ENCODE data around the gene VSTM2L. TPM values are rescaled to one million over a fixed set of nuclear protein-coding genes. Genes with fewer than 3 reads are reported as not detected.

VSTM2L gene
- total and polyA plus RNA-seq, 9 of the 15 experiments (the other 6 are each of a cell fraction or from before 2014, with no cell fraction given) = not detected

DNA sequence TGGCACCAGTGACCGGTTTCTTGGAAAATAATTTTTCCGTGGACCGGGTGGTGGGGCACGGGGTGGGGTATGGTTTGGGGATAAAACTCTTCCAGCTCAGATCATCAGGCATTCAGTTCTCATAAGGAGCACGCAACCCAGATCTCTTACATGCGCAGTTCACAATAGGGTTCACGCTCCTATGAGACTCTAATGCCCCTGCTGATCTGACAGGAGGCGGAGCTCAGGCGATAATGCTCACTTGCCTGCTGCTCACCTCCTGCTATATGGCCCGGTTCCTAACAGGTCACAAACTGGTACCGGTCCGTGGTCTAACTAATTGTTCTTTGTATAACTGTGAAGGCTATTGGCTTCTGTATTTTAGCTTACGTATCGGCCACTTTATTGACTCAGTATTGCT is 51.7 kb downstream of the VSTM2L start (continued):
- TF ChIP-seq, protein P1, sequence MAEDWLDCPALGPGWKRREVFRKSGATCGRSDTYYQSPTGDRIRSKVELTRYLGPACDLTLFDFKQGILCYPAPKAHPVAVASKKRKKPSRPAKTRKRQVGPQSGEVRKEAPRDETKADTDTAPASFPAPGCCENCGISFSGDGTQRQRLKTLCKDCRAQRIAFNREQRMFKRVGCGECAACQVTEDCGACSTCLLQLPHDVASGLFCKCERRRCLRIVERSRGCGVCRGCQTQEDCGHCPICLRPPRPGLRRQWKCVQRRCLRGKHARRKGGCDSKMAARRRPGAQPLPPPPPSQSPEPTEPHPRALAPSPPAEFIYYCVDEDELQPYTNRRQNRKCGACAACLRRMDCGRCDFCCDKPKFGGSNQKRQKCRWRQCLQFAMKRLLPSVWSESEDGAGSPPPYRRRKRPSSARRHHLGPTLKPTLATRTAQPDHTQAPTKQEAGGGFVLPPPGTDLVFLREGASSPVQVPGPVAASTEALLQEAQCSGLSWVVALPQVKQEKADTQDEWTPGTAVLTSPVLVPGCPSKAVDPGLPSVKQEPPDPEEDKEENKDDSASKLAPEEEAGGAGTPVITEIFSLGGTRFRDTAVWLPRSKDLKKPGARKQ (CRISPR knock-in tag; IDR thresholded peaks at IDR 0.05) = no peak
- TF ChIP-seq CBX5 (IDR thresholded peaks at IDR 0.05; ENCODE audit: borderline replicate concordance, low read depth) (no peak), NBN (IDR thresholded peaks at IDR 0.05; ENCODE audit: low read depth) (no peak), ZNF12 (CRISPR knock-in tag; IDR thresholded peaks at IDR 0.05) (no peak)

DNA sequence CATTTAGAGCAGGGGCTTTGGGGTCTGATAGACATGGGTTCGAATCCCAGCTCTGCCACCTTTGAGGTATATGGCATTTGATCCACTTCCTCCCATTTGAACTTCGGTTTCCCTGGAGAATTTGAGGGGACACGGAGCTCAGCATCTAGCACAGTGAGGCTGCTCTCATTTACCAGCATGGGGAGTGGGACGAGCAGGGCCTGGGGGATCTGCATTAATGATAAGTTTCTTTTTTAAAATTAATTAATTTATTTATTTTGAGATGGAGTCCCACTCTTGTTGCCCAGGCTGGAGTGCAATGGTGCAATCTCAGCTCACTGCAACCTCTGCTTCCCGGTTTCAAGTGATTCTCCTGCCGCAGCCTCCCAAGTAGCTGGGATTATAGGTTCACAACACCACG is 52.6 kb downstream of the VSTM2L start:
- ChIA-PET CTCF (ENCODE audit: low intra/inter-chr PET ratio) (no interaction called here), POLR2A (no interaction called here)

More for the DNA sequence above, 52.6 kb downstream of the VSTM2L start:
- 1% methylated on average over 7 of the region's 7 CpGs for WGBS (ENCODE audit: insufficient coverage, low coverage, missing lambda C conversion rate)
- Histone ChIP-seq H3K79me2 (ENCODE audit: control insufficient read depth, insufficient read depth, low read length) (no peaks in the 10 kb centered on the region), H3K4me1 (replicated peaks in 1 of 2; ENCODE audit: control insufficient read depth in 2 of 2, insufficient read depth in 2 of 2, low read length in 2 of 2) (peaks cover 0 to 9% of the 10 kb centered on the region in 2 experiments; a peak in 2 of 5 replicates), H2AFZ (ENCODE audit: low read depth, low read length) (no peak overlapping the region), H3K27ac (ENCODE audit: extremely low read depth, low read depth, low read length) (no peak overlapping the region), H3K9ac (ENCODE audit: insufficient read depth in 1 of 2, low read depth in 2 of 2, low read length in 2 of 2) (no peak overlapping the region), H3K27me3 (ENCODE audit: control insufficient read depth in 2 of 2, insufficient read depth in 2 of 2, low read length in 2 of 2) (peaks cover 12 to 16% of the 10 kb centered on the region in 2 experiments; a peak in 4 of 5 replicates), H4K20me1 (replicated peaks; ENCODE audit: control insufficient read depth, insufficient read depth, low read length) (no peaks in the 10 kb centered on the region), H3K4me2 (ENCODE audit: insufficient read depth, low read length) (no peak overlapping the region), H3K9me1 (ENCODE audit: control insufficient read depth, insufficient read depth, low read length) (no peaks in the 10 kb centered on the region), H3K36me3 (ENCODE audit: control insufficient read depth, insufficient read depth, low read length) (no peaks in the 10 kb centered on the region), H3K4me3 (no peak overlapping the region), H3K9me3 (replicated peaks; ENCODE audit: control insufficient read depth, insufficient read depth, low read depth, low read length) (no peaks in the 10 kb centered on the region)
- BruUV-seq (replicated peaks) = no TSS peak
- in situ Hi-C loops (cut with MboI) (no loop called here), intact Hi-C loops (cut with micrococcal nuclease) (no loop called here)
- ATAC-seq (no peak), DNase-seq (ENCODE audit: extremely low read depth in 1 of 4, low spot score in 3 of 4) (no peak), FAIRE-seq (no peak)
- TF ChIP-seq ZEB2 (IDR thresholded peaks at IDR 0.05) (no peak), ZZZ3 (IDR thresholded peaks at IDR 0.05) (no peak)

Measured in K562 (cell line).